GM19463 (cell line): ENCODE measurements around the gene SPI1.
"Not testable (repeated sequence)": the region's sequence is repeated elsewhere in the genome, so short reads cannot be mapped to it uniquely, and the experiment has no call there.

Experiments
- ATAC-seq: cut with Tn5 transposase; IDR thresholded peaks from one replicate; pipeline ENCODE4 v1.9.1; 2021; ENCODE audit warnings: mild to moderate bottlenecking, moderate library complexity; ENCODE audit not compliant: unreplicated experiment

SPI1 gene

DNA sequence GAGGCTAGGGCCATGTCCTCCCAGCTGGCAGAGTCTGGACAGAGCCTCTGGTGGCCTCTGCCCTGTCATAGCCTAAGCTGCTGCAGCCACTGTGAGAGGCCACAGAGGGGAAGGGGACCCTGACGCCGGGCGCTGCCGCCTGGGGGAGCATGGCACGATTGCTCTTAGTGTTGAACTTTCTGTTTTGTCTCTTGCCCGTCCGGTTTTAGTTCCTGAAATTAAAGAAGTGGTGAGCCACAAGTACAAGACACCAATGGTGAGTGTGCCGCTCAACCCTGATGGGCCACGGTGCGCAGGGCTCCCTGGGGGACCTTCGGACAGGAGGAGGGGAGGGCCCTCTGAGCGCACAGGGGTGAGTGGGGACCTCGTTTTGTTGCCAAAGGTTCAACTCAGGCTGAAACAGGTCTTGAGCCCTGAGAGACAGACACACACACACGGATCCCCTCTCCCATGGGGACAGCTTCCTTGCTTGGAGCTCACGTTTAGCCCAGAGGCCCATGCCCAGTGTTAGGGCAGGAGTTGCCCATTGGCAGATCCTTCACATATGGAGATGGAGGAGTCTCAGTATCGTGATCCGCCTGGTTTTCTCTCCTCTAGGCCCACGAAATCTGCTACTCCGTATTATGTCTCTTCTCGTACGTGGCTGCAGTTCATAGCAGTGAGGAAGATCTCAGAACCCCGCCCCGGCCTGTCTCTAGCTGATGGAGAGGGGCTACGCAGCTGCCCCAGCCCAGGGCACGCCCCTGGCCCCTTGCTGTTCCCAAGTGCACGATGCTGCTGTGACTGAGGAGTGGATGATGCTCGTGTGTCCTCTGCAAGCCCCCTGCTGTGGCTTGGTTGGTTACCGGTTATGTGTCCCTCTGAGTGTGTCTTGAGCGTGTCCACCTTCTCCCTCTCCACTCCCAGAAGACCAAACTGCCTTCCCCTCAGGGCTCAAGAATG lies 49.6 kb downstream of the SPI1 start:
- peak; percentile 92 for ATAC-seq

- ATAC-seq: no peak
Measured at GRCh38 chr11:47327949-47328348, 50.4 kb downstream of the SPI1 start.

DNA sequence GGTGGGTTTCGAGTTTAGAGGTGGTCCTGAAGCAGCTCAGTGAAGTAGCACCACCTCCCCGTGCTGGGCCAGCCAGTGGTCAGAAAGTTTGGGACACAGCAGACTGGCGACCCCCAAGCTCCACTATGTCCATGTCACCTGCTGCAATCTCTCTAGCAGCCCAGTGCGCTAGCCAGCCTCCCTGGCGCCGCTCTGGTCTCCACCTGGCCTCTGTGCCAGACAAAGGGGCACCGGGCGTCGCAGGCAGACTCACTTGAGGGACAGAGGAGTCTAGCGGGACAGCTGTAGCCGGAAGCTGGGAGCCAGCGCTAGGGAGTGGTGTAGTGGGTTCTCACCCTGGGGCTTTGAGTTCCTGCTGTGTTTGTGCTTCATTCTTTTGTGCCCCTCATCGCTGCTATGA lies 51.3 kb downstream of the SPI1 start:
- ATAC-seq: no peak

DNA sequence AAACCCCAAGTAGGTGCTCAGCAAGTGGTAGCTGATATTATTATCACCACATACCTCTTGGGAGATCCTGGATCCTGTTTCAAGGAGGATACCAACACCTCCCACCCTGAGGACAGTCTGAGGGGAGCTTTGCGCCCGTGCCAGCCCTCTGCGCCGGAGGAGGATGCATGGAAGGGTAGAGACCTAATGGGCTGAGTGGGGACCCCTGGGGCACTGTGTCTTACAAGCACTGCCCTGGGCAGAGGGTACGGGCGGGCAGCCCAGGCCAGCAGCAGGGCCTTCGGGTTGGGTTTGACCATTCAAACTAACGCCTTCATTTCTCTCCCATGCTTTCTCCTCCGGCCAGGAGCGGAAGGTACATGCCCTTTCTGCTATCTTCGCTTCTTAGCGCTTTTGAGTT lies 52.1 kb downstream of the SPI1 start:
- no peak for ATAC-seq

DNA sequence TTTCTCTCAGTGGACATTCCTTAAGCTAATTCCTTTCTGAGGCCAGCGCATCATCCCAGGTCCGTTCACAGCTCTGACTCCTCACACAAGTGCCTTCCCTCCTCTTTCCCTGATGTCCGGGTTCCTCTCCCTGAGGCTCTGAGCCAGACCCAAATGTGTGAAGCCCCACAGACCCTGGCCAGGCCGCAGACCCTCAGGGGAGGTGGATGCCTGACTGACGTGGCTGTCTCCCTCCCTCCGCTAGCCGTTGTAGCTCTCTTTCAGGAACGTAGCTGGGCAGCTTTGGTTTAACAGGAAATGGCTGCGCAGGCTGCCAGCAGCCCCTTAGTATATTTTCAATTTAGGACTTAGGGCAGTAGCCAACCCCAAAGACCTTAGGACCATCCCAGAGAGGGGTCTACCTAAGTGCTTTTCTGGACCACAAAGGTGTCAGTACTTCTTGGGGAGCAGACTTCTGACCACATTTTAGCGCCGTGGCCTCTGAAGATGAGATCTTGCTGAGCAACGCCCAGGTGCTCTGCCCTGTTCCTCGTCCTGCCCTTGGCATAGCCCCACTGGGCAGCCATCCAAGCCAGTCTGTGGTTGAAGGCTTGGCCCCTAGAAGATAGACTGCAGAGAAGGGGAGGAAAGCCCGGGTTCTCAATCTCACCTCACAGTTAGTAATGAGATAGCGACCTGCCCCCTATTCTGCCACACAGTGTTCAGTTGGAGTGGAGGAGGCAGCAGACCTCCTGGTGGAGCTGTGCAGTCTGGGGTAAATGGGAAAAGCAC lies 52.9 kb downstream of the SPI1 start:
- ATAC-seq: no peak

- no peak for ATAC-seq
Measured at GRCh38 chr11:47324520-47324919, 53.8 kb downstream of the SPI1 start.

DNA sequence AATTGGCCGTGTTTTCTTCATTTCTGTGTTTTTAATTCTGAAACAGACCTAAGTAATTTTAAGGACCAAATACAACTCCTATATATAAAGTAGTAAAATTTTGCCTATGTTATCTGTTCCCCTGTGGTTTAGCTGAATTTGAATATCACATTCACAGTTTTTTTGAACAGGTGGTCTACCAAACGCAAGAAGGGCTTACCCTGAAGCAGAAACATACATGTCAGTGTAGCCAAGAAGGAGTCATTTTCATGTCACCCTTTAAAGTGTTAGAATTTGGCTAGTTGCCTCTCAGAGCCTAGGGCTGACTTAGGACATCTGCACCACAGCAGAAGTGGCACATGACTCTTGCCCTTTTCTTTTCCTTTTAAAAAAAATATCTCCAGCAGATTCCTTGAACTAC lies 60.2 kb downstream of the SPI1 start:
- ATAC-seq: no peak

DNA sequence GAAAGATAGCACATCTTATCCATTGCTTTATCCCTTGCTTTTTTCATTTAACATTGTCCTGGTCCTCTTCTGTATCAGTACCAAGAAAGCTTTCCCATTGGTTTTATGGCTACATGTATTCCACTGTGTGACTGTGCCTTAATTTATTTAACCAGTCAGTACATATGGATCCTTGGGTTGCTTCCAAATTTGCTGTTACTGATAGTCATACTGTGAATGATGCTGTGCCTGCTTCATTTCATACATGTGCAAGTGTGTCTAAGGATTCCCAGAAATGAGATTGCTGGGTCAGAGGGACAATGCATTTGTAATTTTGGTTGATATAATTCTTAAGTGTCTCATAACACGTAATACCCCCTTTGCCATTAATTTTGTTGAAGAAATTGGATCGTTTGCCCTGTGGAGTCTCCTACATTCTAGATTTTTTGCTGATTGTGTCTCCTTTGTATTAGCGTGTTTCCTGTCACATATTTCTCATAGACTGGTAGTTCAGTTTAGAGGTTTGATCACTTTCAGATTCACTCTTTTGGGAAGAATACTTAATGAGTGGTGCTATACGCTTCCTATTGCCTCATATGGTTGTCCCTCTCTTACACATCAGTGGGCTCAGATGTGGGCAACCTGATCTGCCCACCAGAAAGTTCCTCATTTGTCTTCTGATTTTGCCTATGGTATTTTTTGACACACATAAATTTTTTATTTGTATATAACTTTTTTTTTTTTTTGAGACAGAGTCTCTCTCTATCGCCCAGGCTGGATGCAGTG lies 61.1 kb downstream of the SPI1 start:
- peak; percentile 87 for ATAC-seq

DNA sequence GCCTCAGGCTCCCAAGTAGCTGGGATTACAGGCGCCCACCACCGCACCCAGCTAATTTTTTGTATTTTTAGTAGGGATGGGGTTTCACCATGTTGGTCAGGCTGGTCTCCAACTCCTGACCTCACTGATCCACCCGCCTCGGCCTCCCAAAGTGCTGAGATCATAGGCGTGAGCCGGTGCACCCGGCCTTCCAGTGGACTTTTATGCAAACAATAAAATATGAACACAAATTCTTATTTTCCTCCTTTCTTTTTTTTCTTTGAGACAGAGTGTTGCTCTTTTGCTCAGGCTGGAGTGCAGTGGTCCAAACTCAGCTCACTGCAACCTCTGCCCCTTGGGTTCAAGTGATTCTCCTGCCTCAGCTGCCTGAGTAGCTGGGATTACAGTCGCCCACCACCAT lies 61.8 kb downstream of the SPI1 start:
- not testable (repeated sequence) for ATAC-seq

- ATAC-seq: no peak
Measured at GRCh38 chr11:47314992-47315391, 63.4 kb downstream of the SPI1 start.

DNA sequence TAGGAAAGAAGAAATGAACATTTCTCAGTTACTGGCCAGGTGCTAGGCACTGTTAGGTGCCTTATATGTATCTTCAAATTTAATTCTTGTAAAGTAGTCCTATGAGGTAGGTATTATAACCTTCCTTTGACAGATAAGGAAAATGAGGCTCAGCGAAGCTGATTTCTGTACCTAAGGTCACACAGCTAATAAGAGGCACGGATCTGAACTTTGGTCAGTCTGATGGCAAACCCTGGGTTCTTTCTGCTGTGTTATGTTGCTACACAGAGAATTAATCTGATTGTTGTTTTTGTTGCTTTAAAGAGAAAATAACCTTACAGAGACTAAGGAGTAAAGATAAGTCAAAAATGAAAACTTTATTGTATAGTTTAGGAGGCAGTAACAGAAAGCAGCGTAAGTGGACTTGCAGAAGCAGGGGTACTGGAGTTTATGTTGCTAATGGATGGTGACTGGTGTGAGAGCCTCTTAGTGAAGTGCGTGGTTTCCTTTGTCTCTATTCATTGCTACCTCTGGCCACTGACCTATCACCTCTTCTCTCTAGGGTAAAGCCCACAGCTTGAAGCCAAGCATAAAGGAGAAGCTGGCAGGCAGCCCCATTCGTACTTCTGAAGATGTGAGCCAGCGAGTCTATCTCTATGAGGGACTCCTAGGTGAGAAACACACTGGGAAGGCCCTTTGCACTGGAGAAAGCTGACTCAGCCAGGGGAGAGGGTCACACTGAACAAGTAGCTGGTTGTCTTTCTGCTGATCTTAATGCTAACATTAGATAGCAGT lies 70.1 kb downstream of the SPI1 start:
- ATAC-seq: no peak

GRCh38 chr11:47306484-47306844 lies 71.9 kb downstream of the SPI1 start:
- ATAC-seq: no peak

- no peak for ATAC-seq
Measured at GRCh38 chr11:47305734-47306483, 72.4 kb downstream of the SPI1 start.
